ENCODE measurements around the gene RASAL2. TPM values are rescaled to one million over a fixed set of nuclear protein-coding genes. Genes with fewer than 3 reads are reported as not detected.

The RASAL2 gene
- total and polyA plus RNA-seq, 2 of the 4 experiments (the other 2 are of a cell fraction) = 13.1 to 20.6 TPM

DNA sequence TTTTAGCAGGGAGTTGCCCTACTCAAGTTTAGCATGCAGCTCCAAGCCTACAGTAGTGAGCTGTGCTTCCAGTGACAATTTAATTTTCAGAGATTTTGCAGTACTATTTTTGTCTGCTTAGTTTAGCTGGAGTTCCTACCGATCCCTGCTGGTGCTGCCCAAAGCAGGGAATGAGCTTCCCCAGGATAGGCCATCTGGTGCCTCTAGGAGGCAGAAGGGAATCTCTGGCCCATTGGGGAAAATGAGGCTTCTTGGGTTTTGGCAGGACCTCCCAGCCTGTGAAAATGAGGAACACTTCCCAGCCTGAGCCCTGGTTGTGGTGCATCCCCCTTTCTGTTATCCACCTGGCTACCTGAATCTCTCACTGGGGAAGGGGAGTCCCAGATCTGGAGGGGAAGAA is 149.2 kb downstream of the RASAL2 start:
- Histone ChIP-seq H4K91ac (ENCODE audit: insufficient read depth, low read depth, low read length) (peak overlapping the region; percentile 56), H3K14ac (replicated peaks; ENCODE audit: low read depth, low read length) (peak overlapping the region; percentile 69; the same call in 1 of the 2 replicates), H4K8ac (ENCODE audit: low read depth in 2 of 2, low read length in 2 of 2) (peak overlapping the region in 1 of 2 experiments; percentile 52; a peak in 2 of 4 replicates), H2BK20ac (ENCODE audit: low read depth, low read length) (0 out of 2 replicates have a peak overlapping the region, but pooled peaks have one; percentile 62), H3K4ac (ENCODE audit: low read depth, low read length) (0 out of 2 replicates have a peak overlapping the region, but pooled peaks have one; percentile 29), H3K4me3 (ENCODE audit: insufficient read depth, low read depth, low read length) (no peak overlapping the region), H3K27ac (ENCODE audit: insufficient read depth, low read length) (no peak overlapping the region), H3K9me1 (ENCODE audit: insufficient read depth, low read length) (no peaks in the 10 kb centered on the region), H3K56ac (ENCODE audit: extremely low read depth, insufficient read depth, low read length) (no peak overlapping the region), H3K18ac (ENCODE audit: low read depth, low read length) (peak overlapping the region; percentile 4; the same call in 1 of the 2 replicates), H3K23ac (ENCODE audit: low read depth, low read length) (peak overlapping the region; percentile 56), H2AFZ (replicated peaks; ENCODE audit: low read length, poor library complexity) (peak overlapping the region; percentile 37), H3K4me2 (ENCODE audit: low read depth, low read length) (no peak overlapping the region), H2BK5ac (ENCODE audit: low read depth, low read length, poor library complexity, severe bottlenecking) (no peak overlapping the region), H3K27me3 (ENCODE audit: control insufficient read depth, insufficient read depth, low read length) (no peaks in the 10 kb centered on the region), H4K5ac (ENCODE audit: low read depth, low read length) (peak overlapping the region; percentile 75), H2AK5ac (ENCODE audit: low read depth, low read length) (peak overlapping the region; percentile 78), H3K9ac (ENCODE audit: low read depth, low read length) (no peak overlapping the region), H2BK15ac (ENCODE audit: low read depth, low read length) (peak overlapping the region; percentile 86; the same call in 1 of the 3 replicates), H2AK9ac (replicated peaks; ENCODE audit: low read depth, low read length, poor library complexity) (no peak overlapping the region), H3K79me1 (ENCODE audit: low read depth in 1 of 2, low read length in 2 of 2) (peaks cover 8 to 21% of the 10 kb centered on the region in 2 experiments; a peak in 3 of 4 replicates), H3K9me3 (ENCODE audit: control insufficient read depth, insufficient read depth, low read length) (no peaks in the 10 kb centered on the region), H4K20me1 (ENCODE audit: insufficient read depth, low read length) (no peaks in the 10 kb centered on the region), H2BK120ac (ENCODE audit: low read depth, low read length) (peak overlapping the region; percentile 64), H3K36me3 (ENCODE audit: control insufficient read depth, insufficient read depth, low read length) (no peaks in the 10 kb centered on the region), H3K4me1 (ENCODE audit: control insufficient read depth, insufficient read depth, low read length) (peaks cover 7% of the 10 kb centered on the region)
- dilution Hi-C loops (cut with HindIII; ENCODE audit: low sequenced_read_pairs, unreplicated experiment) = no loop called here
- ATAC-seq (ENCODE audit: low read depth) = no peak
- intact Hi-C loops (cut with micrococcal nuclease) = loop anchor here (5.0 kb wide), 1 partner anchor 34 kb away; no protein-coding TSS in a partner anchor
- CTCF ChIA-PET = interaction anchor here (0.8 kb wide), 1 partner anchor 8 kb away, joined by 3 read pairs; no protein-coding TSS in a partner anchor
- no peak for DNase-seq
- WGBS, 2 experiments (ENCODE audit: extremely low coverage in 2 of 2, insufficient read length in 1 of 2) = no CpG with 5 or more reads among the region's 1 CpG
- TF ChIP-seq, protein P1, sequence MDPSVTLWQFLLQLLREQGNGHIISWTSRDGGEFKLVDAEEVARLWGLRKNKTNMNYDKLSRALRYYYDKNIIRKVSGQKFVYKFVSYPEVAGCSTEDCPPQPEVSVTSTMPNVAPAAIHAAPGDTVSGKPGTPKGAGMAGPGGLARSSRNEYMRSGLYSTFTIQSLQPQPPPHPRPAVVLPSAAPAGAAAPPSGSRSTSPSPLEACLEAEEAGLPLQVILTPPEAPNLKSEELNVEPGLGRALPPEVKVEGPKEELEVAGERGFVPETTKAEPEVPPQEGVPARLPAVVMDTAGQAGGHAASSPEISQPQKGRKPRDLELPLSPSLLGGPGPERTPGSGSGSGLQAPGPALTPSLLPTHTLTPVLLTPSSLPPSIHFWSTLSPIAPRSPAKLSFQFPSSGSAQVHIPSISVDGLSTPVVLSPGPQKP (IDR thresholded peaks at IDR 0.05; ENCODE audit: borderline replicate concordance, low read depth, low read length) = no peak
- no peak for TF ChIP-seq MXI1 (IDR thresholded peaks at IDR 0.05; ENCODE audit: borderline replicate concordance, low read depth, low read length)
- no peak for TF ChIP-seq RCOR1 (IDR thresholded peaks at IDR 0.05; ENCODE audit: insufficient replicate concordance, low read length)
- no peak for TF ChIP-seq SMC3 (IDR thresholded peaks at IDR 0.05; ENCODE audit: low read depth, low read length)
- POLR2A ChIA-PET (ENCODE audit: unreplicated experiment) = no interaction called here
- in situ Hi-C loops (cut with MboI; ENCODE audit: low sequenced_read_pairs) = no loop called here
- BruUV-seq (replicated peaks) = no TSS peak
